ENCODE measurements around the gene TBC1D3L.
"Not testable (repeated sequence)": the region's sequence is repeated elsewhere in the genome, so short reads cannot be mapped to it uniquely, and the experiment has no call there.

TBC1D3L gene

DNA sequence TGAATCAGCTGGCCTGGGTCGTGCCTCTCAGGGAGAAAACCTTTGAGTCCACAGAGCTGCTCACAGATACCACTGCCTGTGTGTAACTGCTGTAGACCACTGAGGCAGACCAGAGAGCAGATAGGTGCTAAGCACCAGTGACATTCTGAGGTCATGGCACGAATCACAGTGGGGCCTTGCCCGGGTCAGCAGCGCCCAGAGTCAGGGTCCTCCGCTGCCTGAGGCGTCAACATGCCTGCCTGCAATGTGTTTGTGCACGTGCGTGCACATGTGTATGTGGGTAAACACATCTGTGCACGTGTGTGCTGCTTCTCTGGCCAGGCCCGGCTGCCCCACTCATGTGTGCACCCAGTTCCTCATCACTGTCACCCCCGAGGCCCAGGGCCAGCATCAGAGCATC, at the start of gene TBC1D3L:
Gene TBC1D3L (minus strand): TSS at position 101 of the 400 bp plus-strand sequence. CDS start 1,540 bp downstream, outside the sequence.
- DNase-seq (ENCODE audit: low spot score), result not testable (repeated sequence)

DNA sequence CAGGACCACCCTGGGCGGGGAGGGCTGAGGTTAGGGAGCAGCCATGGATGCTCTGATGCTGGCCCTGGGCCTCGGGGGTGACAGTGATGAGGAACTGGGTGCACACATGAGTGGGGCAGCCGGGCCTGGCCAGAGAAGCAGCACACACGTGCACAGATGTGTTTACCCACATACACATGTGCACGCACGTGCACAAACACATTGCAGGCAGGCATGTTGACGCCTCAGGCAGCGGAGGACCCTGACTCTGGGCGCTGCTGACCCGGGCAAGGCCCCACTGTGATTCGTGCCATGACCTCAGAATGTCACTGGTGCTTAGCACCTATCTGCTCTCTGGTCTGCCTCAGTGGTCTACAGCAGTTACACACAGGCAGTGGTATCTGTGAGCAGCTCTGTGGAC, 14.8 kb upstream of the TBC1D3L start, which contains the start of gene TBC1D3D:
Gene TBC1D3D (plus strand): TSS at position 301 of the 400 bp plus-strand sequence. CDS start 1,585 bp downstream, outside the sequence.
- DNase-seq (ENCODE audit: low spot score), result not testable (repeated sequence)
